IPS-11a (cell line): ENCODE data around the gene VANGL2.

Source experiments
- H3K4me3 ChIP-seq: one replicate; pipeline ENCODE4 v1.5.1; 2013; ENCODE audit warnings: low read depth, low read length, control low read depth

Gene VANGL2

GRCh38 chr1:160400223-160400645 is at the start of gene VANGL2:
Gene VANGL2, plus strand, starts transcription at chr1:160400564. Its CDS starts 15,274 bp downstream, at chr1:160415838.
- H3K4me3 ChIP-seq = peak within 1 kb of the TSS; percentile 82

DNA sequence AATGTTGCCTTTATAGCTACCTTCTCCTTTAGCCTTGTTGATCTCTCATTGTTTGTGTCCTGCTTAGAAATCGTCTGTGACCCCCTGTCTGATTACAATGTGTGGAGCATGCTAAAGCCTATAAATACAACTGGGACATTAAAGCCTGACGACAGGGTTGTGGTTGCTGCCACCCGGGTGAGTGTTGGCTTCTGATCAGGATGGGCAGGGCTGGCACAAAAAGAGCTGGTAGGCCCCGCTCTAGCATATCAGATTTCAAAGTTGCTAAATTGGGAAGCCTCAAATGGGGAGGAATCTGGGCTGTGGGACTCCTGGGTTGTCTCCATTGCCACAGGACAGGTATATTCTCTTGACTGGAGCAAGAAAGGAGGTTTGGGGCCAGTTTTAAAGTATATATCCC is 48.7 kb upstream of the VANGL2 start:
- H3K4me3 ChIP-seq = no peak overlapping the region

- no peak overlapping the region for H3K4me3 ChIP-seq
Observed at GRCh38 chr1:160352555-160352954, 47.8 kb upstream of the VANGL2 start.

- no peak overlapping the region for H3K4me3 ChIP-seq
Observed at GRCh38 chr1:160353223-160353622, 47.1 kb upstream of the VANGL2 start.

DNA sequence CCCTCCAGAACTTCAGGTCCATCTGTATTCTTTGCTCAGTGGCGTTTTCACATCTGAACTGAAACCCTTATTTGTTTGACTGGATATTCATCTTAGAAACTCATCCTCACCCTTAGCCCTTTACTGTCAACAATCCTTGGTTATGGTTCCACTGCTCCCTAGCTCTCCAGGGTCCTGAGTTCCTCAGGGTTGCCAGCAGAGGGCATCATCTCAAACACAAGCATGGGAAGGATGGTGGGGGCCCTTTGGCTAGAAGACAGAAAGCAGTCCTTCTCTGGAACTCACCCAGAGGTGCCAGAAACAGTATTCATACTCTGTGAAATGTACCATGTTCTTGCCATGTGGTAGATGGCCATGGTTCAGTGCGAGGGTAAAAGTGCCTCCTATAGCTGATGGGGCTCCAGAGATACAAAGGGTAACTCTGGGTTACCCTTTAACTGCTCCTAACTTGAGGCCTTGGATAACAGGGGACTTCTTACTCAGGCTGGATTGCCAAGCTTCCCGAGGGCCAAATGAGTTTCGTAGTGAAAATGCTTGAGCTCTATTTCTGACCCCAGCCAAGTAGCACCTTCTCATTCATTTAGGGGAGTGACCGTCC is 45.9 kb upstream of the VANGL2 start:
- H3K4me3 ChIP-seq = no peak overlapping the region

GRCh38 chr1:160357286-160358002 is 42.9 kb upstream of the VANGL2 start:
- no peak overlapping the region for H3K4me3 ChIP-seq

- H3K4me3 ChIP-seq = no peak overlapping the region
Observed at GRCh38 chr1:160358073-160358472, 42.3 kb upstream of the VANGL2 start.

DNA sequence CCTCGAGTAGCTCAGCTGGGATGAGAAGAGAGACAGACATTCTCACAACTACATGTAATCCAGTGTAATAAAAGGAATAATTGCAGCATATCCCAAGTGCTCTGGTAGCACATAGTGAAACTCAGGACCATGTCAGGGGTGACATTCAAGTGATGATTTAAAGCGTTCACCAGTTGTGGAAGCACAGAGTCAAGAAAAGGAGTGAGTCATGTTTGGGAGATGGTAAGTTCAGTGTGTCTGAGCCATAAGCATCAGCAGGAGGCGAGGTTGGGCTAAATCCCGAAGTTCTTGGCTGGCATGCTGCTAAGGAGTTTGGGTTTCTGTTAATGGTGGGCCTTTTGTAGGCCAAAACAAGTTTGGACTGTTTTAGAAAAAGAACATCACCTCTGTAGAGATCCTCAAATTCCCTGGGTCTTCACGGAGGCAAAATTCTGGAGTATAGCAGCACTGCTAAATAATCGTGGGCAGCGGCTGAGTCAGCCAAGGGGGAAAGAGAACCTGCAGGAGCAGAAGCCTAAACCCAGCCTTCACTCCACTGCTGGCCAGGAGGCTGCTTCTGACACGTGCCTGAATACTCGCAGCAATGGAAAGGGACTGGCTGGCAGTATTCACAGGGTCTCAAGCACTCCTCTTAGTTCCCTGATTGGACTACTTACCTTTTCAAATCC is 40.7 kb upstream of the VANGL2 start:
- H3K4me3 ChIP-seq = no peak overlapping the region

GRCh38 chr1:160360227-160360695 is 40.1 kb upstream of the VANGL2 start:
- H3K4me3 ChIP-seq = no peak overlapping the region

DNA sequence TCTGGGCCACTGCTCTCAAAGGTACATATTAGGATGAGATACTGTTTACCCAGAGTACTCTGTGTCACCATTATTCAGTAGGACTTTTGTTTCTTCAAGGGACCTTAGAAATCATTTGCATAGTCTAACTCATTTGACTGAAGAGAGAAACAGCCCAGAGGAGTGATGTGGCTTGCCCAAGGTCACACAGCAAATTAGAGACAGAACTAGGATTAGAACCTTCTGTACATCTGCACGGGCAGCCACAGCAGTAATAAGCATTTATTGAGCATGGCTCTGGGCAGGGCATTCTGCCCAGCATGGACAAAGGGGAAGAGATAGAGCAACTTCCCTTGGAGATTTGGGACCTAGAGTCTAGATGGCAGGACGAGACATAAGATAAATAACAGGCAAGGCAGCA is 39.2 kb upstream of the VANGL2 start:
- no peak overlapping the region for H3K4me3 ChIP-seq

GRCh38 chr1:160361814-160362167 is 38.6 kb upstream of the VANGL2 start:
- no peak overlapping the region for H3K4me3 ChIP-seq

- H3K4me3 ChIP-seq = no peak overlapping the region
Observed at GRCh38 chr1:160362168-160362957, 38.0 kb upstream of the VANGL2 start.

DNA sequence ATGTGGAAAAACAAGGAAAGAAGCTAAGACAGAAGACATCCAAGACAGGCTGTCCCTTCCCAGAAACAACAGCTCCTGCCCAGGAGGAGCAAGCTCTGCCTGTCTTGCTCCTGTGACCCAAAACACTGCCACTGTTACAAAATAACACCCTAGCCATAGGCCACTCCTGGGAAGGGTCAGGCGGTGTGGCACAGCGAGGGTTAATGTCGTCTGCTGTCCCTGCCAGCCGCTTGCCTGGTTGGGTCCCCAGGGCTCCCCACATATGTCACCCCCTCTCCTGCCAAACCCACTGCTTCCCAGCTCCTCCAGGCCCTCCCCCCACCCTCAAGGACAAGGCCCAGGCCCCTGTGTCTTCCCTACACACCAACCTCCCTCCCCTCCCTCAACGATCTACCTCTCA is 37.4 kb upstream of the VANGL2 start:
- no peak overlapping the region for H3K4me3 ChIP-seq

DNA sequence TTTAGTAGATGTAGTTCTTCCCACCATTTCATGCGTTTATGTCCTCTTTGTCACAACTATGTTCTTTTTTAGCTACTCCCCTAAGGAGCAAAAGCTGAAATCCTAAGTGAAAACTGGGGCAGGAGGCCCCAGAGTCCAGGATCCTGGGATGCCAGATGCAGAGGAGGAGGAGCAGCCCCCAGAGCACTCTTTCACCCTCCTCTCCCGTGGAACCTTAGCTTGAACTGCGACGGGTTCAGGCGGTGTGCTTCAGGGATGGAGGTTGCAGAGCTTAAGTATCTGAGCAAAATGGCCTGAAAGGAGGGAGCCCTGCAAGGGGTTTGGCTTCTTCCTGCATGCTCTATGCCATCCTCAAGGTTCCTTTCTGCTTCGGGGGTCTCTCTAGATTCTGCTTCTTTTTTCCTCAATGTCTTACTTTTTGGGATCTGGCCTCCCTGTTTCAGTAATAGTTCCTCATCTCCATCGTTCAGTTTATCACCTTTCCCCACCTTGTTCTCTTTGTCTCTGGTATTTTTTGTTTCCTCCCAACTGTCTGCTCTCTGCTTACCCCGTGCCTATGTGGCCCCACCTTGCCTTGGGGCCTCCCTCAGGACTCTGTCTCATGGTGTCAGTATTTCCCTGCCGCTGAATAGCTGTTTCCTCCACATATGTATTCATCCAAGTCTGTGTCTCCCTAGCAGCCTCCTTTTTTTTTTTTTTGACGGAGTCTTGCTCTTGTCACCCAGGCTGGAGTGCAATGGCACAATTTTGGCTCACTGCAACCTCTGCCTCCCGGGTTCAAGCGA is 36.2 kb upstream of the VANGL2 start:
- H3K4me3 ChIP-seq = no peak overlapping the region

- H3K4me3 ChIP-seq = no peak overlapping the region
Observed at GRCh38 chr1:160365325-160365724, 35.0 kb upstream of the VANGL2 start.

- no peak within 1 kb of the TSS for H3K4me3 ChIP-seq
Observed at GRCh38 chr1:160366731-160367515, 33.4 kb upstream of the VANGL2 start, which contains the start of gene NHLH1. Gene NHLH1, plus strand, starts transcription at chr1:160367071. Its CDS starts 3,661 bp downstream, at chr1:160370732.

DNA sequence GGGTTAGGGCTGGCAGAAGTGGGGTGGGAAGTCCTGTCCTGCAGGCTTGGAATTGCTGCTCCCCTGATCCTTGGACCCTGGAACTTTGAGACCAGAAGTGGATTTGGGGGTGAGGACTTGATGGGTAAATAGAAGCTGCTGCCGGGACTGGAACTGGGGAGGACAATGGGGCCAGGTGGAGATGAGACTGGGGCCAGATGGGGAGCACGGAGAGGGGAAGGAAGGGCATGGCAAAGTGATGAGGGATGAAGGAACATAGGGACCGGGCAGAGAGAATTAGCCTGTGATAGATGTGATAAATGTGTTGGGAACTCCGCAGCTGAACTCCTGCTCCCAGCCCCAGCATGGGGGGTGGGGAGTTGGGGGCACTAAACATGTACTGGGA is 32.9 kb upstream of the VANGL2 start:
- no peak overlapping the region for H3K4me3 ChIP-seq

DNA sequence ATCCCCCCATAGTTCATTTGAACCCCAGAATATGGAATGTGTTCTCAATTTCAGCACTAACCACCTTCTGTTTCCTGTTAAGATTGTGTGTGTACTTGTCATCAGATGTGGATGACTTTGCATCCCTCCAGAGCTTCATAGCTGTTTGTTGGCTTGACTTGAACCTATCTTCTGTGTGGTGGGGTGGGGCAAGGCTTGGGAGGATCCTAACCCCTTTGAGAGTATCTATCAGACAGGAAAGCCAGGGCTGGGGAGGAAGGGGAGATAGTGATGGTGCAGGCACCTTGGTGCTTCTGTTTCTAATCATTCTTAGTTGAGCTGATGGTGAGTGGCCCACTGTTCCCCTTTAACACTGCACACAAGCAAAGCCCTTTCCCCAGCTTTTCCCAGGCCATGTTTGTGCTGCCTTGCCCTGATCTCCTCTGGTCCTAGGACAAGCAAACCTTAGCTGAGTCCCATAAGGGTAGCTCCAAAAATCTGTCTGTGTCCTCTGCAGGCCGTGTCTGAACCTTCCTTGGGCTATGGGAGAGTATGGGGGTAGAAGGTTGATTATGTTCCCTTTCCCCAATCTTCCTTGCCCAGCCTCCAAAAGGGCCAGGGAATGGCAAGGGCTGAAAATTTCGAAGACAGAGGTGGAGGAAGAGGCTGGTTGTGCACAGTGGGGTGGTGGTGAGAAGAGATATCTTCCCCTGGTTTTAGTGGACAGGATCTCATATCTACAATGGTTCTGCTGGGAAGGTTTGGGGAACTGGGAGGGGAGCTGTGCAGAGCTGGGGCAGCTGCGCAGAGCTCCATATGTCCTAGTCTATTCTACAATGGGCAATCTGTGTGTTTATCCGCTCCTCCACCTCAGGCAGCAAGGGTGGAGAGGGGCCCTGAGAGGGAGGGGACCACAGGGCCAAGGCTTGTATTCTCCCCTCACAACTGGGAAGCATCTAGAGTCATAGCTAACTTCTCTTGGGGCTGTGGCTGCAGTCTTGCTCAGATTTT is 32.1 kb upstream of the VANGL2 start:
- no peak overlapping the region for H3K4me3 ChIP-seq
